Smooth muscle cell (in vitro differentiated cells): Measurements from ENCODE around the gene WFDC10A. TPM values are rescaled to one million over a fixed set of nuclear protein-coding genes. Genes with fewer than 3 reads are reported as not detected.

ENCODE experiments used
- DNase-seq: peaks from one replicate; lab custom pipeline; 2025; ENCODE audit not compliant: unreplicated experiment; lab: John Stamatoyannopoulos, UW
- H2AFZ ChIP-seq: fragments of 200-600 bp; sonication (generic); 2 replicates; pipeline ENCODE4 v1.6.0; 2016; ENCODE audit warnings: antibody characterized with exemption, low read depth, mild to moderate bottlenecking
- H3F3A ChIP-seq: fragments of 200-600 bp; sonication (generic); 2 replicates; pipeline ENCODE4 v1.6.0; 2017; ENCODE audit warnings: antibody characterized with exemption, low read depth
- H3K27ac ChIP-seq: fragments of 200-600 bp; sonication (generic); 2 replicates; pipeline ENCODE4 v1.5.1; 2016; ENCODE audit warnings: low read depth, mild to moderate bottlenecking
- H3K27me3 ChIP-seq: fragments of 200-600 bp; sonication (generic); 2 replicates; pipeline ENCODE4 v1.6.1; 2016; ENCODE audit warnings: low read depth, mild to moderate bottlenecking
- H3K36me3 ChIP-seq: fragments of 200-600 bp; sonication (generic); 2 replicates; pipeline ENCODE4 v1.5.1; 2016; ENCODE audit warnings: low read depth
- H3K4me1 ChIP-seq: fragments of 200-600 bp; sonication (generic); 2 replicates; pipeline ENCODE4 v1.5.1; 2016; ENCODE audit warnings: low read depth
- H3K4me2 ChIP-seq: fragments of 200-600 bp; sonication (generic); 2 replicates; pipeline ENCODE4 v1.6.0; 2016; ENCODE audit warnings: mild to moderate bottlenecking
- H3K4me3 ChIP-seq: fragments of 200-600 bp; sonication (generic); 2 replicates; pipeline ENCODE4 v1.5.1; 2016; ENCODE audit warnings: mild to moderate bottlenecking
- H3K79me2 ChIP-seq: fragments of 200-600 bp; sonication (generic); 2 replicates; pipeline ENCODE4 v1.6.0; 2016; ENCODE audit warnings: low read depth, mild to moderate bottlenecking
- H3K9ac ChIP-seq: fragments of 200-600 bp; sonication (generic); 2 replicates; pipeline ENCODE4 v1.6.0; 2016; ENCODE audit warnings: low read depth
- H3K9me3 ChIP-seq: fragments of 200-600 bp; sonication (generic); replicated peaks from 2 replicates; pipeline ENCODE4 v1.5.1; 2016; ENCODE audit warnings: low read depth
- H4K20me1 ChIP-seq: fragments of 200-600 bp; sonication (generic); 2 replicates; pipeline ENCODE4 v1.6.0; 2016; ENCODE audit warnings: low read depth
- CTCF ChIP-seq: fragments of 200-600 bp; sonication (generic); IDR thresholded peaks from 2 replicates; pipeline ENCODE4 v1.5.1; 2017; ENCODE audit warnings: borderline replicate concordance, mild to moderate bottlenecking, antibody characterized with exemption; ENCODE audit not compliant: insufficient read depth, poor library complexity, severe bottlenecking
- WGBS: methylation state at CpG from one replicate; pipeline ENCODE4 v1.1.7; 2016; ENCODE audit warnings: low lambda C conversion rate; 5-methylcytosine and 5-hydroxymethylcytosine counted together
- polyA plus RNA-seq: library from polyadenylated mRNA; unstranded; fragments of >200 nt; fragmentation: Nextera tagmentation; extraction: Ambion mirVana; gene quantifications from 2 replicates; pipeline ENCODE4 v1.2.1, GENCODE V29; 2016
- total RNA-seq: library from RNA; depleted of rRNA; stranded (reverse); fragments of >200 nt; gene quantifications from 2 replicates; pipeline ENCODE4 v1.2.3, GENCODE V29; 2014

WFDC10A gene
- total and polyA plus RNA-seq, 2 experiments from 2014 or later: not detected

GRCh38 chr20:45588800-45589199 lies 40.7 kb upstream of the WFDC10A start:
- no peak overlapping the region for H2AFZ ChIP-seq
- no peaks in the 10 kb centered on the region for H3K9me3 ChIP-seq
- no peaks in the 10 kb centered on the region for H3F3A ChIP-seq
- H3K36me3 ChIP-seq: no peaks in the 10 kb centered on the region
- H3K4me2 ChIP-seq: no peak overlapping the region
- no peak for TF ChIP-seq CTCF
- no peaks in the 10 kb centered on the region for H3K79me2 ChIP-seq
- 77% methylated on average over 2 of the region's 2 CpGs for whole genome bisulfite sequencing
- H3K27ac ChIP-seq: no peak overlapping the region
- H3K9ac ChIP-seq: no peak overlapping the region
- H3K4me3 ChIP-seq: no peak overlapping the region
- no peaks in the 10 kb centered on the region for H4K20me1 ChIP-seq
- no peak for DNase-seq
- peaks cover 7% of the 10 kb centered on the region for H3K4me1 ChIP-seq
- no peaks in the 10 kb centered on the region for H3K27me3 ChIP-seq

GRCh38 chr20:45589725-45590124 lies 39.8 kb upstream of the WFDC10A start:
- no peaks in the 10 kb centered on the region for H3F3A ChIP-seq
- no peaks in the 10 kb centered on the region for H4K20me1 ChIP-seq
- H2AFZ ChIP-seq: no peak overlapping the region
- no peak for DNase-seq
- H3K27ac ChIP-seq: no peak overlapping the region
- no peaks in the 10 kb centered on the region for H3K9me3 ChIP-seq
- no peaks in the 10 kb centered on the region for H3K36me3 ChIP-seq
- peaks cover 4% of the 10 kb centered on the region for H3K4me1 ChIP-seq
- H3K4me3 ChIP-seq: no peak overlapping the region
- H3K4me2 ChIP-seq: no peak overlapping the region
- H3K79me2 ChIP-seq: no peaks in the 10 kb centered on the region
- no peak for TF ChIP-seq CTCF
- H3K27me3 ChIP-seq: no peaks in the 10 kb centered on the region
- H3K9ac ChIP-seq: no peak overlapping the region
- WGBS: 24% methylated on average over 1 of the region's 1 CpG

- Histone ChIP-seq H2AFZ (no peak overlapping the region), H3K27ac (no peak overlapping the region), H3K79me2 (no peaks in the 10 kb centered on the region), H3K4me1 (no peaks in the 10 kb centered on the region), H3F3A (no peaks in the 10 kb centered on the region), H3K27me3 (no peaks in the 10 kb centered on the region), H4K20me1 (no peaks in the 10 kb centered on the region), H3K9me3 (no peaks in the 10 kb centered on the region), H3K4me2 (no peak overlapping the region), H3K36me3 (no peaks in the 10 kb centered on the region), H3K9ac (no peak overlapping the region), H3K4me3 (no peak overlapping the region)
- peak; percentile 42 for TF ChIP-seq CTCF
- DNase-seq: no peak
- 60% methylated on average over 5 of the region's 5 CpGs for WGBS
Measured at GRCh38 chr20:45592574-45593189, 36.9 kb upstream of the WFDC10A start.

- Histone ChIP-seq H3K36me3 (no peaks in the 10 kb centered on the region), H3K4me1 (no peaks in the 10 kb centered on the region), H3K4me2 (no peak overlapping the region), H3K9me3 (no peaks in the 10 kb centered on the region), H2AFZ (no peak overlapping the region), H3F3A (no peaks in the 10 kb centered on the region), H3K9ac (no peak overlapping the region), H4K20me1 (no peaks in the 10 kb centered on the region), H3K27me3 (no peaks in the 10 kb centered on the region), H3K27ac (no peak overlapping the region), H3K4me3 (no peak overlapping the region), H3K79me2 (no peaks in the 10 kb centered on the region)
- no peak for TF ChIP-seq CTCF
- WGBS: 3% methylated on average over 1 of the region's 1 CpG
- DNase-seq: no peak
Measured at GRCh38 chr20:45593498-45593897, 36.0 kb upstream of the WFDC10A start.
